Neural progenitor cell (in vitro differentiated cells): ENCODE results near the gene ZBED1. TPM values are rescaled to one million over a fixed set of nuclear protein-coding genes. Genes with fewer than 3 reads are reported as not detected.
A peak's percentile ranks its signal among the peaks of the same experiment; 100 is the strongest.
"Not testable (repeated sequence)": the region's sequence is repeated elsewhere in the genome, so short reads cannot be mapped to it uniquely, and the experiment has no call there.

Source experiments
- DNase-seq: peaks from one replicate; pipeline ENCODE4 v3.0.0-alpha.2; 2016; ENCODE audit warnings: low spot score
- H2AFZ ChIP-seq: fragments of 200-600 bp; sonication (generic); replicated peaks from 2 replicates; pipeline ENCODE4 v1.6.1; 2016; ENCODE audit warnings: antibody characterized with exemption
- H3F3A ChIP-seq: fragments of 200-600 bp; sonication (generic); 2 replicates; pipeline ENCODE4 v1.6.1; 2016; ENCODE audit warnings: antibody characterized with exemption, low read depth
- H3K27ac ChIP-seq: fragments of 200-600 bp; sonication (generic); 2 replicates; pipeline ENCODE4 v1.5.1; 2016; ENCODE audit warnings: mild to moderate bottlenecking
- H3K27me3 ChIP-seq: fragments of 200-600 bp; sonication (generic); 2 replicates; pipeline ENCODE4 v1.6.1; 2016; ENCODE audit warnings: mild to moderate bottlenecking, moderate library complexity
- H3K36me3 ChIP-seq: fragments of 200-600 bp; sonication (generic); 2 replicates; pipeline ENCODE4 v1.5.1; 2016
- H3K4me1 ChIP-seq: fragments of 200-600 bp; sonication (generic); 2 replicates; pipeline ENCODE4 v1.6.1; 2016; ENCODE audit warnings: mixed run types
- H3K4me2 ChIP-seq: fragments of 200-600 bp; sonication (generic); 2 replicates; pipeline ENCODE4 v1.6.1; 2016
- H3K4me3 ChIP-seq: fragments of 200-600 bp; sonication (generic); 2 replicates; pipeline ENCODE4 v1.5.1; 2016
- H3K79me2 ChIP-seq: fragments of 200-600 bp; sonication (generic); 2 replicates; pipeline ENCODE4 v1.6.1; 2016; ENCODE audit warnings: low read depth
- H3K9ac ChIP-seq: fragments of 200-600 bp; sonication (generic); 2 replicates; pipeline ENCODE4 v1.6.1; 2016
- H3K9me3 ChIP-seq: fragments of 200-600 bp; sonication (generic); 2 replicates; pipeline ENCODE4 v1.5.1; 2016; ENCODE audit warnings: low read depth
- H4K20me1 ChIP-seq: fragments of 200-600 bp; sonication (generic); 2 replicates; pipeline ENCODE4 v1.6.1; 2016; ENCODE audit warnings: low read depth
- H3K27ac Mint-ChIP-seq: 3 replicates; pipeline ENCODE4 v1.8.0; 2021; ENCODE audit warnings: mixed read lengths
- H3K27me3 Mint-ChIP-seq: 2 replicates; pipeline ENCODE4 v1.8.0; 2022; ENCODE audit warnings: low read depth, mild to moderate bottlenecking, inconsistent platforms, moderate library complexity, mixed read lengths; ENCODE audit not compliant: insufficient read depth
- H3K36me3 Mint-ChIP-seq: 3 replicates; pipeline ENCODE4 v1.8.0; 2021; ENCODE audit warnings: mixed read lengths
- H3K4me1 Mint-ChIP-seq: 3 replicates; pipeline ENCODE4 v1.8.0; 2021; ENCODE audit warnings: mixed read lengths
- H3K4me3 Mint-ChIP-seq: 3 replicates; pipeline ENCODE4 v1.8.0; 2021; ENCODE audit warnings: mild to moderate bottlenecking, moderate library complexity, mixed read lengths
- H3K9me3 Mint-ChIP-seq: 3 replicates; pipeline ENCODE4 v1.8.0; 2020; ENCODE audit warnings: mixed read lengths
- EZH2 ChIP-seq: fragments of 200-600 bp; sonication (generic); IDR thresholded peaks from 2 replicates; pipeline ENCODE4 v1.6.1; 2017; ENCODE audit warnings: antibody characterized with exemption, mild to moderate bottlenecking, moderate library complexity
- EZH2phosphoT487 ChIP-seq: fragments of 200-600 bp; sonication (generic); IDR thresholded peaks from 2 replicates; pipeline ENCODE4 v1.6.1; 2017; ENCODE audit warnings: antibody characterized with exemption
- total RNA-seq: library from RNA; depleted of rRNA; stranded (reverse); fragments of >200 nt; gene quantifications from 2 replicates; pipeline ENCODE4 v1.2.3, GENCODE V29; 2015; ENCODE audit warnings: low replicate concordance
- TF ChIP-seq, protein P1 (sequence below): fragments of 200-600 bp; sonication (generic); IDR thresholded peaks from 2 replicates; pipeline ENCODE4 v1.5.1; 2017; ENCODE audit warnings: antibody characterized with exemption, mild to moderate bottlenecking

ZBED1 gene
- total RNA-seq, 1 donor from 2014 or later, result 36.9 TPM

DNA sequence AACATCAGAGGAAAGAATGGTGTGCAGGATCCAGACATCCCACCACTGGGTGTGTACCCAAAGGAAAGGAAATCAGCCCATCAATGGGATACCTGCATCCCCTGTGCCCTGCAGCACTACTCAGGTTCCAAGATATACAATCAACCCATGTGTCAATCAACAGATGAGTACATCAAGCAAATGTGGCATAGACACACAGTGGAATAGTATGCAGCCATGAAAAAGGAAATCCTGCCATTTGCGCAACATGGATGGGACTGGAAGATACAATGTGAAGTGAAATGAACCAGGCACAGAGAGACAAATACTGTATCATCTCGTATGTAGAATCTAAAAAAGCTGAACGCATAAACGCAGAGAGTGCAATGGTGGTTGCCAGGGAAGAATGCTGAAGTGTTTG is 30.9 kb downstream of the ZBED1 start:
- H3K4me3 ChIP-seq, H3K27me3 Mint-ChIP-seq, H3K27ac ChIP-seq, H3K4me2 ChIP-seq, H3K27ac Mint-ChIP-seq, H3K9ac ChIP-seq, H3F3A ChIP-seq, DNase-seq, H3K36me3 ChIP-seq, H3K9me3 ChIP-seq, H4K20me1 ChIP-seq, H3K27me3 ChIP-seq, H2AFZ ChIP-seq, H3K4me1 Mint-ChIP-seq, H3K4me1 ChIP-seq: not testable (repeated sequence)
- H3K36me3 Mint-ChIP-seq, result peaks cover 23% of the 10 kb centered on the region
- peak overlapping the region; percentile 2 for H3K4me3 Mint-ChIP-seq
- H3K9me3 Mint-ChIP-seq, result peaks cover 29% of the 10 kb centered on the region
- peaks cover 85% of the 10 kb centered on the region for H3K79me2 ChIP-seq

GRCh38 chrX:2469196-2469685 is 31.5 kb downstream of the ZBED1 start:
- peaks cover 7% of the 10 kb centered on the region for H3K4me1 Mint-ChIP-seq
- H3K27ac ChIP-seq, result no peak overlapping the region
- H3K9ac ChIP-seq, result no peak overlapping the region
- no peak overlapping the region for H3K27ac Mint-ChIP-seq
- no peak overlapping the region for H3K4me3 ChIP-seq
- no peak for TF ChIP-seq EZH2phosphoT487
- TF ChIP-seq, protein P1, sequence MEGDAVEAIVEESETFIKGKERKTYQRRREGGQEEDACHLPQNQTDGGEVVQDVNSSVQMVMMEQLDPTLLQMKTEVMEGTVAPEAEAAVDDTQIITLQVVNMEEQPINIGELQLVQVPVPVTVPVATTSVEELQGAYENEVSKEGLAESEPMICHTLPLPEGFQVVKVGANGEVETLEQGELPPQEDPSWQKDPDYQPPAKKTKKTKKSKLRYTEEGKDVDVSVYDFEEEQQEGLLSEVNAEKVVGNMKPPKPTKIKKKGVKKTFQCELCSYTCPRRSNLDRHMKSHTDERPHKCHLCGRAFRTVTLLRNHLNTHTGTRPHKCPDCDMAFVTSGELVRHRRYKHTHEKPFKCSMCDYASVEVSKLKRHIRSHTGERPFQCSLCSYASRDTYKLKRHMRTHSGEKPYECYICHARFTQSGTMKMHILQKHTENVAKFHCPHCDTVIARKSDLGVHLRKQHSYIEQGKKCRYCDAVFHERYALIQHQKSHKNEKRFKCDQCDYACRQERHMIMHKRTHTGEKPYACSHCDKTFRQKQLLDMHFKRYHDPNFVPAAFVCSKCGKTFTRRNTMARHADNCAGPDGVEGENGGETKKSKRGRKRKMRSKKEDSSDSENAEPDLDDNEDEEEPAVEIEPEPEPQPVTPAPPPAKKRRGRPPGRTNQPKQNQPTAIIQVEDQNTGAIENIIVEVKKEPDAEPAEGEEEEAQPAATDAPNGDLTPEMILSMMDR, result no peak
- TF ChIP-seq EZH2, result no peak
- no peak overlapping the region for H2AFZ ChIP-seq
- peaks cover 29% of the 10 kb centered on the region for H3K9me3 Mint-ChIP-seq
- no peak for DNase-seq
- H4K20me1 ChIP-seq, result no peaks in the 10 kb centered on the region
- peaks cover 3% of the 10 kb centered on the region for H3K27me3 Mint-ChIP-seq
- H3K36me3 Mint-ChIP-seq, result peaks cover 23% of the 10 kb centered on the region
- H3K27me3 ChIP-seq, result no peaks in the 10 kb centered on the region
- peaks cover 83% of the 10 kb centered on the region for H3K79me2 ChIP-seq
- H3F3A ChIP-seq, result no peaks in the 10 kb centered on the region
- no peak overlapping the region for H3K4me3 Mint-ChIP-seq
- no peaks in the 10 kb centered on the region for H3K9me3 ChIP-seq
- no peaks in the 10 kb centered on the region for H3K36me3 ChIP-seq
- H3K4me1 ChIP-seq, result no peaks in the 10 kb centered on the region
- no peak overlapping the region for H3K4me2 ChIP-seq

- Histone ChIP-seq H3F3A (no peaks in the 10 kb centered on the region), H3K4me2 (no peak overlapping the region), H3K27me3 (no peaks in the 10 kb centered on the region), H3K27ac (no peak overlapping the region), H4K20me1 (no peaks in the 10 kb centered on the region), H3K9me3 (no peaks in the 10 kb centered on the region), H3K36me3 (no peaks in the 10 kb centered on the region), H3K79me2 (peaks cover 84% of the 10 kb centered on the region), H3K4me1 (peaks cover under 1% of the 10 kb centered on the region), H3K9ac (no peak overlapping the region), H3K4me3 (no peak overlapping the region), H2AFZ (no peak overlapping the region)
- DNase-seq, result no peak
- Mint-ChIP-seq H3K4me3 (no peak overlapping the region), H3K9me3 (peaks cover 29% of the 10 kb centered on the region), H3K36me3 (peaks cover 24% of the 10 kb centered on the region), H3K27ac (no peak overlapping the region), H3K27me3 (peaks cover 3% of the 10 kb centered on the region), H3K4me1 (peaks cover 9% of the 10 kb centered on the region)
- no peak for TF ChIP-seq EZH2
- TF ChIP-seq, protein P1, result no peak
- TF ChIP-seq EZH2phosphoT487, result no peak
These were observed 32.2 kb downstream of the ZBED1 start for GRCh38 chrX:2468261-2469195.
